HCT116 (cell line): ENCODE results near the gene MXRA7. TPM values are rescaled to one million over a fixed set of nuclear protein-coding genes. Genes with fewer than 3 reads are reported as not detected.

Experiments used
- ATAC-seq: fragments of 200-7000 bp; cut with Tn5 transposase; 2 replicates; pipeline ENCODE4 v1.9.1; 2020; ENCODE audit warnings: mild to moderate bottlenecking, moderate library complexity
- BruUV-seq: library from RNA; stranded (reverse); fragments of 400-500 nt; replicated peaks from 2 replicates; lab custom pipeline; 2021; lab: Mats Ljungman, UMichigan
- CTCF ChIA-PET: fragments of 300-600 bp; sonication (Branson Sonifier 250); formaldehyde crosslinking; loops from one replicate; lab custom pipeline; 2021; ENCODE audit warnings: antibody characterized with exemption; lab: Charles Lee
- POLR2A ChIA-PET: fragments of 300-600, 350-600 bp; sonication (Branson Sonifier 250); formaldehyde crosslinking; loops from one replicate; lab custom pipeline; 2021; ENCODE audit warnings: antibody characterized with exemption; lab: Charles Lee
- RAD21 ChIA-PET, 2 experiments: fragments of 300-600 bp; sonication (Branson Sonifier 250); formaldehyde crosslinking; loops; one replicate each; lab custom pipeline; 2023; ENCODE audit warnings: low total read pairs in 2 of 2; ENCODE audit not compliant: uncharacterized antibody in 2 of 2, unreplicated experiment in 2 of 2, low non-redundant PET in 1 of 2; lab: Charles Lee
- DNase-seq: peaks from one replicate; pipeline ENCODE4 v3.0.0-alpha.2; 2010; ENCODE audit warnings: low read depth, low spot score
- H2AFZ ChIP-seq: fragments of 200-600 bp; shearing (Covaris generic), sonication (generic); 2 replicates; pipeline ENCODE4 v1.6.1; 2017; ENCODE audit warnings: low read depth, mixed run types, mixed read lengths, antibody characterized with exemption, low read length; ENCODE audit not compliant: poor library complexity, severe bottlenecking
- H3K27ac ChIP-seq: 2 replicates; pipeline ENCODE4 v1.5.1; 2012; ENCODE audit warnings: low read depth, low read length
- H3K27me3 ChIP-seq: fragments of 200-600 bp; sonication (generic); 2 replicates; pipeline ENCODE4 v1.6.1; 2016; ENCODE audit warnings: mixed run types, low read length, mixed read lengths; ENCODE audit not compliant: insufficient read depth
- H3K36me3 ChIP-seq, 2 experiments: fragments of 200-500 bp in 1 of 2; fragments of 200-600 bp in 1 of 2; sonication (Bioruptor generic) in 1 of 2; sonication (generic) in 1 of 2; 2 replicates each; pipeline versions ENCODE4 v1.5.1 to v1.6.1; 2014 to 2016; ENCODE audit warnings: low read length in 2 of 2, inconsistent platforms in 1 of 2, mixed read lengths in 1 of 2, mixed run types in 1 of 2; ENCODE audit not compliant: insufficient read depth in 2 of 2, control insufficient read depth in 1 of 2
- H3K4me1 ChIP-seq, 2 experiments: fragments of 200-600 bp in 1 of 2; sonication (generic) in 1 of 2; 2 replicates each; pipeline versions ENCODE4 v1.5.1 to v1.6.1; 2012 to 2017; ENCODE audit warnings: low read length in 2 of 2, inconsistent platforms in 1 of 2, mild to moderate bottlenecking in 1 of 2, mixed read lengths in 1 of 2, mixed run types in 1 of 2, moderate library complexity in 1 of 2; ENCODE audit not compliant: insufficient read depth in 2 of 2, control insufficient read depth in 1 of 2
- H3K4me2 ChIP-seq: fragments of 200-600 bp; sonication (generic); 2 replicates; pipeline ENCODE4 v1.6.1; 2017; ENCODE audit warnings: mixed run types, low read length, mixed read lengths
- H3K4me3 ChIP-seq, 2 experiments: fragments of 200-600 bp in 1 of 2; sonication (generic) in 1 of 2; replicated peaks in 1 of 2; 2 replicates each; pipeline ENCODE4 v1.5.1; 2011 to 2016; ENCODE audit warnings: low read length in 2 of 2, control low read depth in 1 of 2, low read depth in 1 of 2, mild to moderate bottlenecking in 1 of 2, mixed read lengths in 1 of 2, mixed run types in 1 of 2
- H3K79me2 ChIP-seq: fragments of 200-600 bp; sonication (generic); 2 replicates; pipeline ENCODE4 v1.6.1; 2017; ENCODE audit warnings: mild to moderate bottlenecking, mixed run types, low read length, moderate library complexity, mixed read lengths; ENCODE audit not compliant: insufficient read depth
- H3K9ac ChIP-seq: fragments of 200-600 bp; sonication (generic); 2 replicates; pipeline ENCODE4 v1.6.1; 2016; ENCODE audit warnings: low read length, mixed read lengths
- H3K9me2 ChIP-seq: fragments of 200-600 bp; sonication (generic), shearing (Covaris generic); 2 replicates; pipeline ENCODE4 v1.6.1; 2017; ENCODE audit warnings: mixed run types, mild to moderate bottlenecking, moderate library complexity; ENCODE audit not compliant: insufficient read depth
- H3K9me3 ChIP-seq, 2 experiments: fragments of 200-500 bp in 1 of 2; fragments of 200-600 bp in 1 of 2; sonication (Bioruptor generic) in 1 of 2; sonication (generic) in 1 of 2; 2 replicates each; pipeline ENCODE4 v1.6.1; 2014 to 2017; ENCODE audit warnings: low read length in 2 of 2, mixed read lengths in 2 of 2, inconsistent platforms in 1 of 2, low read depth in 1 of 2, mild to moderate bottlenecking in 1 of 2, mixed run types in 1 of 2, moderate library complexity in 1 of 2; ENCODE audit not compliant: control insufficient read depth in 1 of 2, insufficient read depth in 1 of 2
- H4K20me1 ChIP-seq: fragments of 200-600 bp; sonication (generic), shearing (Covaris generic); 2 replicates; pipeline ENCODE4 v1.6.1; 2017; ENCODE audit warnings: mixed run types, mild to moderate bottlenecking, moderate library complexity; ENCODE audit not compliant: insufficient read depth
- EGR1 ChIP-seq: IDR thresholded peaks from 2 replicates; pipeline ENCODE4 v1.6.1; 2012; ENCODE audit warnings: low read depth
- EZH2phosphoT487 ChIP-seq: fragments of 200-600 bp; IDR thresholded peaks from 2 replicates; pipeline ENCODE4 v1.6.1; 2018; ENCODE audit warnings: antibody characterized with exemption, borderline replicate concordance
- POLR2AphosphoS5 ChIP-seq: IDR thresholded peaks from 2 replicates; pipeline ENCODE4 v1.6.1; 2011; ENCODE audit warnings: mild to moderate bottlenecking, low read depth, low read length, moderate library complexity
- SIN3A ChIP-seq: IDR thresholded peaks from 2 replicates; pipeline ENCODE4 v1.6.1; 2012; ENCODE audit warnings: low read depth
- TCF7L2 ChIP-seq: IDR thresholded peaks from 2 replicates; pipeline ENCODE4 v1.7.0; 2011; ENCODE audit warnings: borderline replicate concordance, inconsistent platforms; ENCODE audit not compliant: insufficient read depth, insufficient read length; ENCODE audit errors: extremely low read depth
- ZFX ChIP-seq: fragments of 450-650 bp; IDR thresholded peaks from 2 replicates; pipeline ENCODE4 v1.6.1; 2017
- ZNF274 ChIP-seq: fragments of 200-500 bp; sonication (Bioruptor generic); IDR thresholded peaks from 2 replicates; pipeline ENCODE4 v1.6.1; 2014; ENCODE audit warnings: mild to moderate bottlenecking, low read depth, low read length, inconsistent platforms
- intact Hi-C: fragments of 100-400 bp; cut with micrococcal nuclease; formaldehyde crosslinking; loops from 2 replicates; pipeline ENCODE4 v1.10.0; 2022
- total RNA-seq: library from RNA; stranded (reverse); gene quantifications from one replicate; pipeline ENCODE4 v1.2.1, GENCODE V29; 2021; ENCODE audit not compliant: unreplicated experiment
- TF ChIP-seq, protein P1 (sequence below): IDR thresholded peaks from 2 replicates; pipeline ENCODE4 v1.6.1; 2011; ENCODE audit warnings: mild to moderate bottlenecking, low read length, moderate library complexity; ENCODE audit not compliant: insufficient replicate concordance; ENCODE audit errors: extremely low read depth

Gene MXRA7
- total RNA-seq, 1 experiment from 2014 or later, result 57.1 TPM

- ATAC-seq (no peak), DNase-seq (no peak)
- no peak overlapping the region for H3K9ac ChIP-seq
- H2AFZ ChIP-seq, result no peak overlapping the region
- H3K4me1 ChIP-seq, result peaks cover 8 to 23% of the 10 kb centered on the region in 2 experiments
- intact Hi-C loops, result no loop called here
- no peaks in the 10 kb centered on the region for H4K20me1 ChIP-seq
- no peaks in the 10 kb centered on the region for H3K27me3 ChIP-seq
- no TSS peak for BruUV-seq
- H3K27ac ChIP-seq, result no peak overlapping the region
- H3K79me2 ChIP-seq, result no peaks in the 10 kb centered on the region
- CTCF ChIA-PET, result interaction anchor here (1.4 kb wide), 1 partner anchor 16 kb away, joined by 3 read pairs; no protein-coding TSS in a partner anchor
- H3K4me3 ChIP-seq, result no peak overlapping the region
- no peak overlapping the region for H3K4me2 ChIP-seq
- H3K9me2 ChIP-seq, result no peaks in the 10 kb centered on the region
- POLR2A ChIA-PET, result interaction anchor here (1.7 kb wide), 1 partner anchor 9 kb away, joined by 3 read pairs; no protein-coding TSS in a partner anchor
- RAD21 ChIA-PET, result no interaction called here
- H3K36me3 ChIP-seq, result peaks cover 2 to 24% of the 10 kb centered on the region in 2 experiments; a peak in 1 of 4 replicates
- TF ChIP-seq SIN3A, result 0 out of 2 replicates have a peak, but pooled peaks have one; percentile 24
- TF ChIP-seq, protein P1, sequence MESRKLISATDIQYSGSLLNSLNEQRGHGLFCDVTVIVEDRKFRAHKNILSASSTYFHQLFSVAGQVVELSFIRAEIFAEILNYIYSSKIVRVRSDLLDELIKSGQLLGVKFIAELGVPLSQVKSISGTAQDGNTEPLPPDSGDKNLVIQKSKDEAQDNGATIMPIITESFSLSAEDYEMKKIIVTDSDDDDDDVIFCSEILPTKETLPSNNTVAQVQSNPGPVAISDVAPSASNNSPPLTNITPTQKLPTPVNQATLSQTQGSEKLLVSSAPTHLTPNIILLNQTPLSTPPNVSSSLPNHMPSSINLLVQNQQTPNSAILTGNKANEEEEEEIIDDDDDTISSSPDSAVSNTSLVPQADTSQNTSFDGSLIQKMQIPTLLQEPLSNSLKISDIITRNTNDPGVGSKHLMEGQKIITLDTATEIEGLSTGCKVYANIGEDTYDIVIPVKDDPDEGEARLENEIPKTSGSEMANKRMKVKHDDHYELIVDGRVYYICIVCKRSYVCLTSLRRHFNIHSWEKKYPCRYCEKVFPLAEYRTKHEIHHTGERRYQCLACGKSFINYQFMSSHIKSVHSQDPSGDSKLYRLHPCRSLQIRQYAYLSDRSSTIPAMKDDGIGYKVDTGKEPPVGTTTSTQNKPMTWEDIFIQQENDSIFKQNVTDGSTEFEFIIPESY, result no peak
- H3K9me3 ChIP-seq, result peaks cover 0 to 2% of the 10 kb centered on the region in 2 experiments; a peak in 1 of 4 replicates
These were observed 32.2 kb upstream of the MXRA7 start for GRCh38 chr17:76742958-76743357.

- ATAC-seq, result no peak
- POLR2A ChIA-PET, result no interaction called here
- intact Hi-C loops, result no loop called here
These were observed 29.8 kb upstream of the MXRA7 start for GRCh38 chr17:76740329-76741118.

More at GRCh38 chr17:76740329-76741118, 29.8 kb upstream of the MXRA7 start:
- ChIA-PET CTCF (no interaction called here), RAD21 (no interaction called here)
- no peak overlapping the region for H2AFZ ChIP-seq
- H3K4me3 ChIP-seq, result no peak overlapping the region
- no peak overlapping the region for H3K4me2 ChIP-seq
- H3K9ac ChIP-seq, result no peak overlapping the region
- H3K9me2 ChIP-seq, result no peaks in the 10 kb centered on the region
- H4K20me1 ChIP-seq, result peaks cover 8% of the 10 kb centered on the region; the same call in 1 of the 2 replicates
- no peak for DNase-seq
- H3K79me2 ChIP-seq, result peaks cover 16% of the 10 kb centered on the region
- no peak overlapping the region for H3K27ac ChIP-seq
- TF ChIP-seq, protein P1, result no peak
- TF ChIP-seq ZFX (no peak), SIN3A (no peak), ZNF274 (no peak), TCF7L2 (no peak), POLR2AphosphoS5 (no peak), EGR1 (no peak), EZH2phosphoT487 (no peak)
- H3K9me3 ChIP-seq, result no peaks in the 10 kb centered on the region
- no peaks in the 10 kb centered on the region for H3K27me3 ChIP-seq
- no TSS peak for BruUV-seq
- peaks cover 9 to 21% of the 10 kb centered on the region in 2 experiments for H3K4me1 ChIP-seq
- peaks cover 8 to 25% of the 10 kb centered on the region in 2 experiments for H3K36me3 ChIP-seq
